NOMO-1 treated with DMSO at 0.1 percent for 48 hours (cell line): ENCODE data around the gene CFAP92.
"Not testable (repeated sequence)": the region's sequence is repeated elsewhere in the genome, so short reads cannot be mapped to it uniquely, and the experiment has no call there.

Experiments used
- DNase-seq: peaks from one replicate; lab custom pipeline; 2025; ENCODE audit not compliant: unreplicated experiment; lab: John Stamatoyannopoulos, UW

Gene CFAP92

GRCh38 chr3:128942161-128942952 is 51.5 kb downstream of the CFAP92 start:
- no peak for DNase-seq

- DNase-seq, result no peak
Measured at GRCh38 chr3:128940252-128940651, 53.6 kb downstream of the CFAP92 start.

GRCh38 chr3:128936341-128936740 is 57.5 kb downstream of the CFAP92 start:
- no peak for DNase-seq

GRCh38 chr3:128935922-128936321 is 58.0 kb downstream of the CFAP92 start:
- DNase-seq, result no peak

- DNase-seq, result no peak
Measured at GRCh38 chr3:128933922-128934253, 60.0 kb downstream of the CFAP92 start.

- DNase-seq, result no peak
Measured at GRCh38 chr3:128933213-128933921, 60.5 kb downstream of the CFAP92 start.

- no peak for DNase-seq
Measured at GRCh38 chr3:128932516-128933212, 61.2 kb downstream of the CFAP92 start.

- no peak for DNase-seq
Measured at GRCh38 chr3:128931046-128931445, 62.8 kb downstream of the CFAP92 start.

GRCh38 chr3:128929364-128929763 is 64.5 kb downstream of the CFAP92 start:
- DNase-seq, result no peak

- not testable (repeated sequence) for DNase-seq
Measured at GRCh38 chr3:128923986-128924385, 69.9 kb downstream of the CFAP92 start.

- no peak for DNase-seq
Measured at GRCh38 chr3:128923576-128923975, 70.3 kb downstream of the CFAP92 start.

- peak; percentile 41 for DNase-seq
Measured at GRCh38 chr3:128922804-128923459, 70.9 kb downstream of the CFAP92 start.

GRCh38 chr3:128919988-128920387 is 73.9 kb downstream of the CFAP92 start:
- no peak for DNase-seq

GRCh38 chr3:128917291-128917690 is 76.6 kb downstream of the CFAP92 start:
- DNase-seq, result no peak

GRCh38 chr3:128914966-128915645 is 78.8 kb downstream of the CFAP92 start:
- no peak for DNase-seq

GRCh38 chr3:128911911-128912310 is 82.0 kb downstream of the CFAP92 start:
- no peak for DNase-seq

- no peak for DNase-seq
Measured at GRCh38 chr3:128910006-128910405, 83.9 kb downstream of the CFAP92 start.

GRCh38 chr3:128908951-128909350 is 84.9 kb downstream of the CFAP92 start:
- no peak for DNase-seq

GRCh38 chr3:128907706-128908445 is 86.0 kb downstream of the CFAP92 start:
- no peak for DNase-seq
